HG03175 (cell line): ENCODE results near the gene FOXN3.
"Not testable (repeated sequence)": the region's sequence is repeated elsewhere in the genome, so short reads cannot be mapped to it uniquely, and the experiment has no call there.

Experiments used
- ATAC-seq: cut with Tn5 transposase; IDR thresholded peaks from one replicate; pipeline ENCODE4 v1.9.1; 2021; ENCODE audit warnings: mild to moderate bottlenecking, moderate library complexity; ENCODE audit not compliant: unreplicated experiment

Gene FOXN3

GRCh38 chr14:89309670-89310177 lies 107.3 kb downstream of the FOXN3 start:
- no peak for ATAC-seq

- peak; percentile 32 for ATAC-seq
Observed at GRCh38 chr14:89308232-89308959, 108.6 kb downstream of the FOXN3 start.

GRCh38 chr14:89307409-89307808 lies 109.6 kb downstream of the FOXN3 start:
- ATAC-seq = no peak

- ATAC-seq = peak; percentile 59
Observed at GRCh38 chr14:89304972-89305703, 111.9 kb downstream of the FOXN3 start.

- ATAC-seq = no peak
Observed at GRCh38 chr14:89304561-89304960, 112.5 kb downstream of the FOXN3 start.

- peak; percentile 69 for ATAC-seq
Observed at GRCh38 chr14:89303456-89304435, 113.3 kb downstream of the FOXN3 start.

GRCh38 chr14:89302396-89302950 lies 114.6 kb downstream of the FOXN3 start:
- no peak for ATAC-seq

- ATAC-seq = no peak
Observed at GRCh38 chr14:89299587-89299986, 117.4 kb downstream of the FOXN3 start.

GRCh38 chr14:89298056-89298834 lies 118.8 kb downstream of the FOXN3 start:
- no peak for ATAC-seq

GRCh38 chr14:89296281-89296745 lies 120.7 kb downstream of the FOXN3 start:
- no peak for ATAC-seq

GRCh38 chr14:89294872-89295271 lies 122.2 kb downstream of the FOXN3 start:
- ATAC-seq = no peak

- not testable (repeated sequence) for ATAC-seq
Observed at GRCh38 chr14:89294469-89294868, 122.6 kb downstream of the FOXN3 start.

- no peak for ATAC-seq
Observed at GRCh38 chr14:89294060-89294459, 123.0 kb downstream of the FOXN3 start.

- no peak for ATAC-seq
Observed at GRCh38 chr14:89293314-89293916, 123.6 kb downstream of the FOXN3 start.

GRCh38 chr14:89292579-89293313 lies 124.3 kb downstream of the FOXN3 start:
- no peak for ATAC-seq

- ATAC-seq = no peak
Observed at GRCh38 chr14:89291351-89291940, 125.6 kb downstream of the FOXN3 start.

- ATAC-seq = no peak
Observed at GRCh38 chr14:89290813-89291212, 126.2 kb downstream of the FOXN3 start.

GRCh38 chr14:89289477-89289876 lies 127.6 kb downstream of the FOXN3 start:
- no peak for ATAC-seq
